Activated CD4-positive, alpha-beta T cell treated with anti-CD3 and anti-CD28 coated beads, Interleukin-2, amount 50 U/mL, for 24 hours (primary cell): ENCODE results near the gene KIF3A.

ENCODE experiments used
- DNase-seq, 2 donors: peaks; one replicate each; pipeline ENCODE4 v3.0.0-alpha.2; 2020; ENCODE audit warnings: low read depth in 1 of 2, low spot score in 1 of 2

The KIF3A gene

GRCh38 chr5:132754111-132754510 lies 16.8 kb upstream of the KIF3A start:
- no peak for DNase-seq

GRCh38 chr5:132753135-132753987 lies 16.0 kb upstream of the KIF3A start:
- no peak for DNase-seq

- DNase-seq: no peak
These were observed 15.3 kb upstream of the KIF3A start for GRCh38 chr5:132752581-132753125.

DNA sequence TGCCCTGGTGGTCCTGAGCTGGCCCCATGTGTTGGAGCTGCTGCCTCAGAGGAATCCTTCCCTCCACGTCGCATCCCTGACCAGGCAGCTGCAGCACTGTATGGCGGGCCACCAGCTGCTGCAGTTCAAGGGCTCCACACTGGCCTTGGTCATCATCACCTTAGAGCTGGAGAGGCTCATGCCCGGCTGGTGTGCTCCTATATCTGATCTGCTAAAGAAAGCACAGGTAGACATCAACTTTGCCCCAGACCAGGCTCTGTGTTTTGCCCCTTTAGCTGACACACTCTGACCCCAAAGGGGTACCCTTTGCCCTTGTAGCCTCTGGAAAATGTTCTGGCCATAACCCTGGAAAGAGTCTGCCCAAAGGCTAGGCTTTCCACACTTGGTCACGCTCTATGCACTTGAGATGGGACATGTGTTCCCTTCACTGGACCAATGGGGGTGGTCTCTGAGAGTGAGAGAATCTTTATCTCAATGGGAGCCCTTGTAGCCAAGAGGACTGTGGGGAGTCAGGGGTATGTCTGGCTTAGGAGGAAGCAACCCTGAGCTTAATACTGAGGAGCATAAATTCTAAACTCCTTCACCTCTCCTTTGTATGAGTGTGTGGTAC lies 14.7 kb upstream of the KIF3A start:
- no peak for DNase-seq

DNA sequence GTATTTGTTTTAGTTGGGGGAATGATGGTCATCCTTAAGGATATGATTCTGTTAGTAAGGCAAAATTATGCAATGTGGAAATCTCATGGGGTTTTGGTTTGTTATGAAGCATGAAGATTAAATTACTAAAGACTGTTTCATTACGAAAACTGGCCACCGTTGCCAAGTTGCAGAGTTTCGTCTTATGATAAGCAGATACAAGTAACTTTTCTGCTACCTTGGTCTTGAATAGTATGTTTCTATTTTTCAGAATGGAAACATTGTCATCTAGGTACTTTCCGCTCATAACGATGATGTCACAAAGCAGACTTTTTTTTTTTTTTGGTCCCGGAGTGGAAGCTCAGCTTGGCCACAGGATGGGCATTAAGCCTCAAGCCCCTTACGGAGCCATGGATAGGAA lies 14.1 kb upstream of the KIF3A start:
- peak in 1 of 2 donors; percentile 32 for DNase-seq

GRCh38 chr5:132750471-132751230 lies 13.3 kb upstream of the KIF3A start:
- DNase-seq: no peak

GRCh38 chr5:132749506-132749905 lies 12.2 kb upstream of the KIF3A start:
- no peak for DNase-seq

GRCh38 chr5:132748522-132749000 lies 11.2 kb upstream of the KIF3A start:
- DNase-seq: no peak

DNA sequence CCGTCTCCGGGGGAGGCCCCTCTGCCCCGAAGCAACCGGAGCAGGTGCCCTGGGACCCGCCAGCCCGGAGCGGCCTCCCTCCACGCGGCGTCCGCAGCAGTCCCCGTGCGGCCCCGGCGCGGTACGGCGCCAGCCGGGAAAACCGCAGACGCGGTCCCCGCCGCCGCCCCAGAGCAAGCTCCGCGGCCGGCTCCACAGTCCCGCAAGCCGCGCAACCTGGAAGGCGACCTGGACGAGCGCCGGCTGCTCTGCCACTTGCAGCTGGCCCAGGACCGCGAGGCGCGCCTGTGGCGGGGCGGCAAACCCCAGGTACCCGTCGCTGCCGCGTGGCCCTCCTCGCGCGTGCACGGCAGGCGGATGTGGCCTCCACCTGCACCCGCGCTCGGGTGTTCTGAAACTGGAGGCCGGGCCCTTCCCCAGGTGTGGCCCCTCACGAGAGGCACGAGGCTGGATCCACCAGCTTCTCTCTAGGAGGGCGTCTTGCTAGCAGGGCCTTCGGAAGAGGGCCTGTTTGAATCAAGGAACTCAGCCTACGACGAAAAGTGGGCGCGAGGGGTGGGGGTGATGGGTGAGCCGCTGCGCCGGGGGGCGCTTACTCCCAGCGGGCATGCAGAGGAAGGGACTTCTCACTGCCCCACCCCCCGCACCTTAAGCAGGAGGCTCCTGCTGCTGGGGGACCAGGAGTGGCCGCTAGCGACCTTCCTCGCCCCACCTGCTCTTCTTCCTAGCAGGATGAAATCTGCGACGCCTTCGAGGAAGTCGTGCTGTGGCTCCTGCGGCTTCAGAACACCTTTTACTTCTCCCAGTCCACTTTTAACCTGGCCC lies 10.5 kb upstream of the KIF3A start:
- DNase-seq: peak in 1 of 2 donors; percentile 25

DNA sequence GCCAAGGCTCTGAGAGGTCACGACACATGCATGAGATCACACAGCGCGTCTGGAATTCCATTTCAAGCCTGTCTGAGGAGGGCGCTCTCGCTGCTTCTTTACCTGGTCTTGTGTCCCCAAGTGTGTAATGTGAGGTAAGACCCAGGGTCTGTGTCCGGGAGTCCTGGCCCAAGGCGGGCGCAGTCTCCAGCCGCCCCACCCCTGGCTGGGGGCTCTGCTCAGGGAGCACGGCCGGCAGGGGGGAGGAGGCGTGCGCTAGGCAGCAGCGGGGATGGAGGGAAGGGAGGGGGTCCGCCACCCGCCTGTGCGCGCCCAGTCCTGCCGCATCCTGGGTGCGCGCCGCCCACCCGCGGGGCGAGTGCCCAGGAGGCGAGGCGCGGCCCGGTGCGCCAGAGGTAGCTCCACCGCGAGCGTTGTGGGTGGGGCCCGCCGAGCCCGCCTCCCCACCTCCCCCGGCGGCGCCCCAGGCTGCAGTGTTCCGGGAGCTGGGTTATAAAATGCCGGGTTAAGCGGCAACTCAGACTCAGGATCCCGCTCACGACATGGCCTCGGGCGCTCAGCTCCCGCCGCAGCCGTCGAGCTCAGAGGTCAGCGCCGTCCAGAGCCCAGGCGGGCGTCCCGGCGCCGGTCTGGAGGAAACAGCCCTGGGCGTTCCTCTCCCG lies 9.7 kb upstream of the KIF3A start, which contains the start of gene CCNI2:
TSS of gene CCNI2 (plus strand) at position 473 of the 662 bp plus-strand sequence. CDS start at position 543, 70 bp downstream.
- peak; percentile 32 to 50 for DNase-seq

GRCh38 chr5:132746592-132746953 lies 9.2 kb upstream of the KIF3A start:
- no peak for DNase-seq

DNA sequence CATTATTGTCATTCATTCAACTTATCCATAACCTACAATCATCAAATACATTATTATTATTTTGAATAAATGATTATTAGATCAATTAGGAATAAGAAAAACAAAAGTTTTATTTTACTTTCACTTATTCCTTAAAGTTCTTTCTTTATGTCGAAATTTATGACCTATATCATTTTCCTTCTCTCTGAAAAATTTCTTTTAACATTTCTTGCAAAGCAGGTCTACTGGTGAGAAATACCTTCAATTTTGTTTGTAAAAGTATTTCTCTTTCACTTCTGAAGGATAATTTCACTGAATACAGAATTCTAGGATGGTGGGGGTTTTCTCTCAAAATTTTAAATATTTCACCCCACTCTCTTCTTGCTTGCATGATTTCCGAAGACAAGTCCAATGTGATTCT lies 7.3 kb upstream of the KIF3A start:
- DNase-seq: no peak

DNA sequence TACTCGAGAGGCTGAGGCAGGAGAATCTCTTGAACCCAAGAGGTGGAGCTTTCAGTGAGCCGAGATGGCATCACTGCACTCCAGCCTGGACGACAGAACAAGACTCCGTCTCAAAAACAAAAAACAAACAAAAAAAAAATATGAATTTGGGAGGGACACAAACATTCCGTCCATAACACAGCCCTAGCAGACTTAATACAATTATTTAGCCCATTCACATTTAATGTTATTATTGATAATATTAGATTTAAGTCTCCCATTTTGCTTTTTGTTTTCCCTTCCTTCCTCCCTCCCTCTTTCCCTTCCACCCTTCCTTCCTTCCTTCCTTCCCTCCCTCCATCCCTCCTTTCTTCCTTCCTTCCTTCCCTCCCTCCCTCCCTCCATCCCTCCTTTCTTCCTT lies 5.3 kb upstream of the KIF3A start:
- no peak for DNase-seq

DNA sequence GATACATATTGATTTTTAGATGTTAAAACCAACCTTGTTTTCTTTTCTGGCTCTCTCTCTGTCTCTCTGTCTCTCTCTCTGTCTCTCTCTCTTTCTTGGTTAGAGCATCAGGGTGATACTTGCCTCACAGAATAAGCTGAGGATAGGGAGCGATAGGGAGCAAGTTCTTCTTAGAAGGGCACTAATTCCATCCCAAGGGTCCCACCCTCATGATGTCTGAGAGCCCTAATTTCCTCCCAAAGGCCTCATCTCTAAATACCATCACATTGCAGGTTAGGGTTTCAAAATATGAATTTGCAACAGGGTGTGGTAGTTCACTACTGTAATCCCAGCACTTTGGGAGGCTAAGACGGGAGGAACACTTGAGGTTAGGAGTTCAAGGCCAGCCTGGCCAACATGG lies 4.8 kb upstream of the KIF3A start:
- DNase-seq: no peak

- DNase-seq: no peak
These were observed 1.9 kb upstream of the KIF3A start for GRCh38 chr5:132739232-132739631.

DNA sequence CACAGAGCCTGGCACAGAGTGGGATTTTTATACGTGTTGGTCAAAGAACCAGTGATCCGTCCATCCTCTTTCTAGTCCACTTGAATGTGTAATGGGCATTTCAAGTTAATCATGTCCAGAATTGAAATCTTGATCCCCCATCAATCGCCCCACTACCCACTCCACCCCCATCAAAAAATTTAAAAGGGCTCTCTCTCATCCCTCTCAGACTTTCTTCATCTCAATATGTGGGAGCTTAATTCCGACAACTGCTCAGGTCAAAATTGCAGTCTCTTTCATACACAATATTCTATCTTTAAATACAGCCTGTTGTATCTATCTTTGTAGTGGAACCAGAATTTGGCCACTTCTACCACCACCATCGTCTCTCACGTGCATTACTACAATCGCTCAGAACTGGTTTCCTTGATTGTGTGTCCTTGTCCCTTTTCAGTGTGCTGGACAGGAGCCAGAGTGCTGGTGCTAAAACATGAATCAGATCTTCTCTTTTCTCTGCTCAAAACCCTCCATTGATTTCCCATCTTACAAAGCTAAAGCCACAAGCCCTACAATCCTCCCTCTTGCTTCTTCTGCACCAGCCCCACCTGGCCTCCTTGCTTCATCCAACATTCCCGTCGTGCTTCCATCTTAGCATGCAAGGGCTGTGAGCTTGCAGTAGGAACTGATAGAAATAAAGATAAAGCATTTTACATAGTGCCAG lies 786 bp upstream of the KIF3A start:
- no peak for DNase-seq

DNA sequence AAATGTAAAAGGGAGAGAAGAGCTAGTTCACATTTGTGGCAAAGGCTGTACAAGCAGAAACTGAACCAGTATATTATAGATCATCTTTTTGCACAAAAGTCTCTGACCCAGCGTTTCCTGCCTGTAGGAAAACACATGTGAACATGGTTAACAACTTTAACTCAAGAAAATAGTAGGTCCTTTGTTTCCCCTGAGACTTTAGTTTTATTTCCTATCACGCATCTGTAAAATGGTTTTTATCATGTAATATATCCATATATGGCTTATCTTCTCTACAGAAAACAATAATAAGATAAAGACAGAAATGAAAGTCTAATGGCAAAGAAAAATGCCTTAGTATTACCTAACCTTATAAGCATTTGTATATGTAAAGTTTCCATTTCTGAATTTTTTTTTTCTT lies 2.7 kb downstream of the KIF3A start:
- DNase-seq: no peak

DNA sequence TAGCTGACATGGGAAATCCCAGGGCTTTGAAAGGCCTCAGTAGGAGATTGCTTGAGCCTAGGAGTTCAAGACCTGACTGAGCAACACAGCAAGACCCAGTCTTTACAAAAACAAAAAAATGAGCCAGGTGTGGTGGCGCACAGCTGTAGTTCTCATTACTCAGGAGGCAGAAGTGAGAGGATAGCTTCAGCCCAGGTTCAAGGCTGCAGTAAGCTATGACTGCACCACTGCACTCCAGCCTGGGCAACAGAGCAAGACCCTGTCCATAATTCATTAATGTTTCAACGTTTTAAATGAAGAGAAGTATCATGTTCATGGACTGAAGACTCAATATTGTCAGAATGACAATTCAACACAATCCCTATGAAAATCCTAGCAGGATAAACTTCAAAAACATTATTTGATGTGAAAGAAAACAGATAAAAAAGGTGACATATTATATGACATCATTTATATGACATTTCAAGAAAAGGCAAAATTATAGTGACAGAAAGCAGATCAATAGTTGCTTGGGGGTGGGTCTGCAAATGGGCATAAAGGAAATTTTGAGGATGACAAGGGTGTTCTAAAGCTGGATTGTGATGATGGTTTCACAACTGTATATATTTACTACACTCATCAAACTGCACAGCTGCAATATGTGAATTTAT lies 3.7 kb downstream of the KIF3A start:
- no peak for DNase-seq

DNA sequence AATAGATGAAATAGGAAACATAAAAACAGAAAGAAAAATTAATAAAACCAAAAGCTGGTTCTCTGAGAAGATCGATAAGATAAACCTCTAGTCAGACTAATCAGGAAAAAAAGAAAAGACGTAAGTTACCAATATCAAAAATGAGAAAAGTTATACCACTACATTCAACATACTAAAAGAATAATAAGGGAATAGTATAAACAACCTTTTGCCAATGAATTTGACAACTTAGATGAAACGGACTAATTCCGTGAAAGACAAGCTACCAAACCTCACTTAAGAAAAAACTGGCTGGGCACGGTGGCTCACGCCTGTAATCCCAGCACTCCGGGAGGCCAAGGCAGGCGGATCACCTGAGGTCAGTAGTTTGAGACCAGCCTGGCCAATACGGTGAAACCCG lies 7.5 kb downstream of the KIF3A start:
- no peak for DNase-seq
